Brain microvascular endothelial cell (primary cell): Measurements from ENCODE around the gene RBMS3.

Experiments
- DNase-seq: peaks from one replicate; pipeline ENCODE4 v3.0.0-alpha.2; 2020
- H3K27ac ChIP-seq: fragments of 250-450 bp; sonication (Bioruptor Pico); 2 replicates; pipeline ENCODE4 v1.5.1; 2020; ENCODE audit warnings: mild to moderate bottlenecking, moderate library complexity
- H3K27me3 ChIP-seq: fragments of 250-450 bp; sonication (Bioruptor Pico); replicated peaks from 2 replicates; pipeline ENCODE4 v1.5.1; 2020; ENCODE audit warnings: mild to moderate bottlenecking
- H3K36me3 ChIP-seq: fragments of 250-450 bp; sonication (Bioruptor Pico); replicated peaks from 2 replicates; pipeline ENCODE4 v1.5.1; 2020; ENCODE audit warnings: mild to moderate bottlenecking
- H3K4me3 ChIP-seq: 2 replicates; pipeline ENCODE4 v1.5.1; 2011; ENCODE audit warnings: low read depth, mild to moderate bottlenecking, control low read depth, low read length, moderate library complexity
- in situ Hi-C: cut with HindIII; loops from 2 replicates; pipeline ENCODE4 v1.10.0; 2017; ENCODE audit warnings: low sequenced_read_pairs, low pct_ligation_motif_present
- TF ChIP-seq, protein P1 (sequence below): IDR thresholded peaks from 2 replicates; pipeline ENCODE4 v1.5.1; 2011; ENCODE audit warnings: low read depth, mild to moderate bottlenecking, moderate library complexity, low read length, control low read depth, inconsistent platforms; ENCODE audit errors: missing control alignments

Gene RBMS3

DNA sequence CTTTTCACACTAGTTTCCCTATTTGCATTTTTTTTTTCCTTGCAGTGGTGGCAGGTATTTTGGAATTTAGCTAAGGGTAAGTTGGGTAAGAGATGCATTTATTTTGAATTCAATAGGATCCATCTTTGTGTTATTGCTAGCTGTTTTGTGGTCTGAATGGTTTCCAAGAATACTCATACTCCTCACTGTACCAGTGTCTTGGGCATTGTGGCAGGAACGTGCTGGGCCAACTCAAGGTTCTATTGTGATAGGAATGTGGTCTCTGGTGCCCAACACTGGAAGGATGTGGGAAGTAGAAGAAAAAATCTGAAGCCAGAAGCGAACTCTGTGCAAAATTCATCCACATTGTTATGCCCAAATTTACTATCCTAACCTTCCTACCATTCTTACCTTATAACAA lies 135.6 kb downstream of the RBMS3 start:
- TF ChIP-seq, protein P1, sequence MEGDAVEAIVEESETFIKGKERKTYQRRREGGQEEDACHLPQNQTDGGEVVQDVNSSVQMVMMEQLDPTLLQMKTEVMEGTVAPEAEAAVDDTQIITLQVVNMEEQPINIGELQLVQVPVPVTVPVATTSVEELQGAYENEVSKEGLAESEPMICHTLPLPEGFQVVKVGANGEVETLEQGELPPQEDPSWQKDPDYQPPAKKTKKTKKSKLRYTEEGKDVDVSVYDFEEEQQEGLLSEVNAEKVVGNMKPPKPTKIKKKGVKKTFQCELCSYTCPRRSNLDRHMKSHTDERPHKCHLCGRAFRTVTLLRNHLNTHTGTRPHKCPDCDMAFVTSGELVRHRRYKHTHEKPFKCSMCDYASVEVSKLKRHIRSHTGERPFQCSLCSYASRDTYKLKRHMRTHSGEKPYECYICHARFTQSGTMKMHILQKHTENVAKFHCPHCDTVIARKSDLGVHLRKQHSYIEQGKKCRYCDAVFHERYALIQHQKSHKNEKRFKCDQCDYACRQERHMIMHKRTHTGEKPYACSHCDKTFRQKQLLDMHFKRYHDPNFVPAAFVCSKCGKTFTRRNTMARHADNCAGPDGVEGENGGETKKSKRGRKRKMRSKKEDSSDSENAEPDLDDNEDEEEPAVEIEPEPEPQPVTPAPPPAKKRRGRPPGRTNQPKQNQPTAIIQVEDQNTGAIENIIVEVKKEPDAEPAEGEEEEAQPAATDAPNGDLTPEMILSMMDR = no peak
- H3K27ac ChIP-seq = no peak overlapping the region
- in situ Hi-C loops = no loop called here
- no peak overlapping the region for H3K4me3 ChIP-seq
- no peaks in the 10 kb centered on the region for H3K36me3 ChIP-seq
- H3K27me3 ChIP-seq = no peaks in the 10 kb centered on the region
- DNase-seq = no peak

DNA sequence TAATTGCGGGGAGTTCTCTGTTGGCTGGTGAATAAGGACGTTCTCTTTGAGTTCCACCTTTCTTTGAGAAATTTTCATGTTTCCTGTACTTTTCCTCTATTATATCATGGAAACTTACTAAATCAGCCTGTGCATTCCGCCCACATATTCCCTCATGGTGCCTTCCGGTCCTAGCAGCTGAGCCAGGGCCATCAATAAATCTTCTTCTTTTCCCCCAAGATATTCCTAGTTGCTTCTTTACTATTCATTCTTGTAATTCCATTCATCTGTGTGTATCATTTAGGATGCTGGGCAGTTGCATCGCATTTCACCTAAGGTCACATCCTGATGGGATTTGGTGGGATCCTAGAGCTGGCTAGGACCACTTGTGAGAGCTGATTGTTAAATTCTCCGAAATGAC lies 139.2 kb downstream of the RBMS3 start:
- TF ChIP-seq, protein P1 = no peak
- H3K4me3 ChIP-seq = no peak overlapping the region
- H3K36me3 ChIP-seq = no peaks in the 10 kb centered on the region
- no peak for DNase-seq
- no peak overlapping the region for H3K27ac ChIP-seq
- H3K27me3 ChIP-seq = no peaks in the 10 kb centered on the region
- in situ Hi-C loops = no loop called here

DNA sequence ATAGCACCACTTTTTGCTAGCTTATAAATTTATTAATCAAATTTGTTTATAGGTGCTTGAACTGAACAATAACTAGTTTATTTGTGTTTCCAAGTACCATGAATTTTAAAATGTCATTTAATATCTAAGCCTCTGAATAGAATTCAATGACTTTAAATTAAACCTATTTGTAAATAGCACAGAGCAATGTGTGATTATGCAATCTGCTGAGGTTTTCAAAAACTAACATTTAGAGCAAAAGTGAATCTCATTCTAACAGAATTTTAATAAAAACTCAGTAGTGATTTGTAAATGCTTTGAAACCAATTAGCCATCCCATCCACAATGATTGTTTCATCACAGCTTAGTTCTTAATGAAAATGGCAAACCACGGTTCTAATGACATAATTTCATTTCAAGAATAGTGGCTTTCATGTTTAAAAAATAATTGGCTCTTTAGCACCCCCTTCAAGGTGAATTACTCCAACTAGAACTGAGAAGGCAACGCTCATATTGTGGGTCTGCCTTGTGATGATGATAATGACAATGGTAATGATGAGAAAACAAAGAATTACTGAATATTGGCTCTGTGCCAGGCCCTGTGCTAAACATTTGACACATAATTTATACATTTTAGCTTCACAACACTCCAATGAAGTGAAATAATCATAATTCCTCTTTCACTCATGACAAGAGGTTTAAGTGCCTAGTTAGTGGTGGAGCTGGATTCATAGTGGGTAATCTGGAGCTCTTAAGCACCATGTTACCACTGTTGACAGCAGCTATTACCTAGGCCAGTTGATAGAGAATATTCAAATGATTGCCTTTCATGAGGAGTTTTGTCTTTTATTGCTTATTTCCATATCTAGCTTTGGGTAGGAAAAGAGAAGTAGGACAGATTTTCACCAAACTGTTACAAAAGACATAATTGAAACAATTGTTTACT lies 145.7 kb downstream of the RBMS3 start:
- Histone ChIP-seq H3K27me3 (no peaks in the 10 kb centered on the region), H3K36me3 (no peaks in the 10 kb centered on the region), H3K27ac (no peak overlapping the region), H3K4me3 (no peak overlapping the region)
- TF ChIP-seq, protein P1 = no peak
- DNase-seq = no peak
- in situ Hi-C loops = no loop called here

- DNase-seq = no peak
- TF ChIP-seq, protein P1 = no peak
These were observed 146.6 kb downstream of the RBMS3 start for GRCh38 chr3:29427266-29428103.

DNA sequence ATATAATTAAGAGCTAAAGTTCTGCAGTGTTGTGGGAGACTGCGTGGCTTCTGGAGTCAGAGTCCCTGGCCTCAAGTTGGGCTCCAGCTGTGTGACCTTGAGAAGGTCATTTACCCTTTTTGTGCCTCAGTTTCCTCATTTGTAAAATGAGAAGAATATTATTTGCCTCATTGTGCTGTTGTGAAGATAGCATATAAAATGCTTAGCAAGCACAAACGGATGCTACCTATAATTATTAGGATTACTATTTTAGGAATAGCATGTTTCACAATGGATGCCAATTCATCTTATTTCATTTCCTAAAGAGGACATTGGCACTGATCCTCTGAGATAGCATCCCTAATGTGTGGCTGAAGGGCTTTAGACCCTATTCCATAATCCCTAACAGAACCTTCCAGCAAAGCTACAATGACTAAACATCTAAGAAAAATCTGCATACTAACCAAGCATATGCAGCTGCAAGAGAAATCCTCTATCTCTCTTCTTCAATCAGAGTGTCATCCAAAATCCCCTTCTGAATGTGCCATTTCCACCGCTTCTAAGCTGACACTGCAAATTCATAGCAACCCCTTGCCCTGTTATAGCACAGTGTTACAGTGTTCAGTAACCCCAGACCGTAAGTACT lies 148.3 kb downstream of the RBMS3 start:
- H3K27ac ChIP-seq = no peak overlapping the region
- in situ Hi-C loops = no loop called here
- DNase-seq = no peak
- H3K27me3 ChIP-seq = no peaks in the 10 kb centered on the region
- H3K36me3 ChIP-seq = no peaks in the 10 kb centered on the region
- H3K4me3 ChIP-seq = no peak overlapping the region
- TF ChIP-seq, protein P1 = no peak

More at GRCh38 chr3:29427266-29428103, 146.6 kb downstream of the RBMS3 start:
- Histone ChIP-seq H3K4me3 (no peak overlapping the region), H3K36me3 (no peaks in the 10 kb centered on the region), H3K27ac (no peak overlapping the region), H3K27me3 (no peaks in the 10 kb centered on the region)
- in situ Hi-C loops = no loop called here
